OCI-M1 (cell line): Measurements from ENCODE around the gene TNFAIP2.
"Not testable (repeated sequence)": the region's sequence is repeated elsewhere in the genome, so short reads cannot be mapped to it uniquely, and the experiment has no call there.

ENCODE experiments used
- DNase-seq: peaks from one replicate; lab custom pipeline; 2025; lab: John Stamatoyannopoulos, UW

Gene TNFAIP2

DNA sequence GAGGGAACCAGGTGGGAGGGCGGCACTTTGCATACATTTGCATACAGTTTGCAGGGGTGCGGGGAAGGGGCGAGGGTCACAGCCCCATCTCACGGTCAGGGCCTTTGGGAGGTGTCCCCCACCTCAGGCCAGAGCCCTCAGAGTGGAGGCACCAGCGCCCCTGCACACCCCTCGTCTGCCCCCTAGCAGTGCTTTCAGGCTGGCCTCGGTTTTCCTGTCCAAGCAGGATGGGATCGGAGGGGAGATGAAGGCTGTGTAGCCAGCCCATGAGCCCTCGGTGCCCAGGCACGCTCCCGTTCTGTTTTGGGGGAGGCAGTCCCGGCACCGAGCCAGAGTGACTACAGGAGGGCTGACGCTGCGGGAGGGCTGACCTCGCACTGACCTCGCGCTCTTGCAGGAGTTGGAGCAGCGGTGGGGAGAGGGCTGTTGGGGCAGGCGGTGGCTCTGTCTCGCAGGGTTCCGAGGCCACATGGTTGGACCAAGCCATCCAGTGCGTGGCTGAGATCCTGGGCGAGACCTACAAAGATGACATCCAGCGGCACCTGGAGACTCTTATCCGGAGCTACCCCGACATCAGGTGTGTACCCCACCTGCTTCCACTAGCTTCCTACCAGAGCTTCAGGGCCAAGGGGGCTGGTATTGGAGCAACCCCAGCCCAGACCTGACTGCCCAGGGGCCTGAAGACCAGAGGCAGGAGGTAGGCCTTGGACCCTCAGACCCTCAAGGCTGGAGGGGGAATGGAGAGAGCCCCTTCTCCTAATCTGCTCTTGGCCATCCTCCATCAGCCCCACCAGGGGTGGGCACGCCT lies 15.1 kb upstream of the TNFAIP2 start:
- DNase-seq: no peak

- DNase-seq: no peak
These were observed 14.5 kb upstream of the TNFAIP2 start for GRCh38 chr14:103108749-103109207.

DNA sequence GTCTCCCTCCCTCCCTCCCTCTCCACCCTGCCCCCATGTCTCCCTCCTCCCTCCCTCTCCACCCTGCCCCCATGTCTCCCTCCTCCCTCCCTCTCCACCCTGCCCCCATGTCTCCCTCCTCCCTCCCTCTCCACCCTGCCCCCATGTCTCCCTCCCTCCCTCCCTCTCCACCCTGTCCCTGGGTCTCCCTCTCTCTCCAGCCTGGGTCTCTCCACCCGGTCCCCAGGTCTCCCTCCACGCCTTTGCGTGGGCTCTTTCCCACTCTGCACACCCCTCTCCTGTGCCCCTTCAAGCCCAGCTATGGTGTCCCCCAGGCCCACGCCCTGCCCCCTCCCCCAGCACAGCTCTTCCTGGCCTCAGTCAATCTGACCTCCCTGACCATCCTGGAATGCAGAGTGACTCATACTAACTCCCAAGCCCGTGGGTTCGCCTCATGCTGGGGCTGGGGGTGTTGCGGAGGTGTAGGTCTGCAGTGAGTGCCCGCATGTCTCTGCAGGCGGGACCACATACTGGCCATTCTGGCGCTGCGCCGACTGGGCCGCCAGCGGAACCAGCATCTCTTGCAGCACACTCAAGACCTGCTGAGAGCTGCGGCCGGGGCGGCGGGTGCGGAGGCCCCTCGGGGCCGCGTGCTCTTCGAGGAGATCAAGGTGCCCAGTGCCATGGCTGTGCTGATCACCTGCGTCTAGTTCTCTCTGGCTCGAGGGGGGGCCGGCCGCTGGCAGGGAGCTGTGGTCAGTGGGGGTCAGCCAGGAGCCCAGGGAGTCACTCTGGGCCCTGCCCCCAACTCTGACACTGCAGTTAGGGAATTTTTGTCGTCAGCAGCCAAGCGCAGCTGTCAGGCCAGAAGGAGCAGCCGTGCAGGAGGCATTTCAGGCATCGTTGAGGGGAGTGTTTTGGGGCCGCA lies 13.5 kb upstream of the TNFAIP2 start:
- no peak for DNase-seq

DNA sequence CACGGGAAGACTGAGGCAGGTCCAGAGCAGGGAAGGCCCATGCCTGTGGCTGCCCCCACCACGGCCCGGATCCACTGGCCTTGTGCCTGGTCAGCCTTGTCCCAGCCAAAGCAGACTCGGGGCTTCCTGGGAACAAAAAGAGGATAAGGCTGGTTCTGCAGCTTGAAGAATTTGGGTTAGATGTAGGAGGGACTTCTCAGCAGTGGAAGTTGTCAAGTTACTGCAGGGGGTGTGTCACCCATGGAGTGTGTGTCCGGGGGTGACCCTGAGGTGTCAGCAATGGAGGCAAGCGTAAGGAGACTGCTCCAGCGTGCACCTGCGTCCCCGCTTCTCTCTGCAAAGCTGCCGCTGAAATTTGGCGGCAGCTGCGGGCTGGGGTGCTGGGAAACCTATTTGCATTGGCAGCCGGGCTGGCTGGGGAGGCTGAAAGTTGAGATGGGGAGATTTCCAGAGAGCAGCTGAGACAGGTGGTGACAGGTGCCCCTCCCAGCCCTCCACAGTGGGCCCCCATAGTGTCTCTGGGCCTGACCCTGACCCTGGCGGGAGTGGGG lies 12.5 kb upstream of the TNFAIP2 start:
- no peak for DNase-seq

- no peak for DNase-seq
These were observed 11.9 kb upstream of the TNFAIP2 start for GRCh38 chr14:103111232-103111868.

GRCh38 chr14:103112400-103113243 lies 10.6 kb upstream of the TNFAIP2 start:
- no peak for DNase-seq

- no peak for DNase-seq
These were observed 10.0 kb upstream of the TNFAIP2 start for GRCh38 chr14:103113303-103113702.

GRCh38 chr14:103113774-103114173 lies 9.5 kb upstream of the TNFAIP2 start:
- no peak for DNase-seq

DNA sequence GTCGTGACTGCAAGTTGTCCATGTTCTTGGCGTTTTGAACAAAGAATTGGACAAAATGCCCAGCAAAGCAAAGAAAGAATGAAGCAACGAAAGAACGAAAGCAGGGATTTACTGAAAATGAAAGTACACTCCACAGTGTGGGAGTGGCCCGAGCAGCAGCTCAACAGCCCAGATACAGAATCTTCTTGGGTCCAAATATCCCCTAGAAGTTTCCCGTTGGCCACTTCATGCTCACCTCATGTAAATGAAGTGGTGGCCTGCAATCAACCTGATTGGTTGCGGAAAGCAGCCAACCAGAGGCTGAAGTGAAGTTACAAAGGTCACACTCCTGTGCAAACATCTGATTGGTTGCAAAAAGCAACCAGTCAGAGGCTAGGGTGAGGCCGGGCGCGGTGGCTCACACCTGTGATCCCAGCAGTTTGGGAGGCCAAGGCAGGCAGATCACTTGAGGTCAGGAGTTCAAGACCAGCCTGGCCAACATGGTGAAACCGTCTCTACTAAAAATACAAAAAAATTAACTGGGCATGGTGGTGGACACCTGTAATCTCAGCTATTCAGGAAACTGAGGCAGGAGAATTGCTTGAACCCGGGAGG lies 8.1 kb upstream of the TNFAIP2 start:
- peak; percentile 81 for DNase-seq

DNA sequence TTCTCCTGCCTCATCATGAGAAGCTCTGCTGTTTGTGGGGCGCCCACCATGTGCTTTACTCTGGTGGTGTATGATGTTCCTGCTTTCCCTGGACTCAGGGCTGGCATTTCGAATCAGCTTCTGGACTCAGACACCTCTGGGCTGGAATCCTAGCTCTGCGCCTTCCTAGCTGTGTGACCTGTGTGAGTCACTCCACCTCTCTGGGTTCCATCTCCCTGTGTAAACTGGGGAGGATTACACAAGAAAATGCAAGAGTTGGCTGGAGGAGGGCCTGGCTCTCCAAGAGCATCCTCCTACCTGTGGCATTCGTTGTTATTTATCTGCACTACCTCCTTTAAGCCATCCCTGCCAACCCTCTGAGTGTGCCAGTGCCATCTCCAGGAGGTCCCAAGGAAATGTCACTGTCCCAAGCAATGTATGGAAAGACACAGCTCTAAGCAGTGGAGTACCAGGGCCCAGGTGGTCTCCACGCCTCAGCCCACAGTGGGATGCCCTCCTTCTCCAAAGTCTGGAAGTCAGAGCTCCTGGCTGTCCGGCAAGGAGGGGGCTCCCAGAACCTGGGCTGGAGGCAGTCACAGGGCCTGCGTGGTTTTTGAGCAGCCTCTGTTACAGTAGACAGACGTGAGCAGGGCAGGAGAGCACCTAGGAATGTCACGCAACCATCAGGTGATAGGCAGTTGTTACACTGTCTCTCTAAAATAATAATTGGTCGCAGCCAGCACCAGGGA lies 7.3 kb upstream of the TNFAIP2 start:
- no peak for DNase-seq

- DNase-seq: no peak
These were observed 6.6 kb upstream of the TNFAIP2 start for GRCh38 chr14:103116636-103117035.

GRCh38 chr14:103117499-103117898 lies 5.8 kb upstream of the TNFAIP2 start:
- DNase-seq: not testable (repeated sequence)

DNA sequence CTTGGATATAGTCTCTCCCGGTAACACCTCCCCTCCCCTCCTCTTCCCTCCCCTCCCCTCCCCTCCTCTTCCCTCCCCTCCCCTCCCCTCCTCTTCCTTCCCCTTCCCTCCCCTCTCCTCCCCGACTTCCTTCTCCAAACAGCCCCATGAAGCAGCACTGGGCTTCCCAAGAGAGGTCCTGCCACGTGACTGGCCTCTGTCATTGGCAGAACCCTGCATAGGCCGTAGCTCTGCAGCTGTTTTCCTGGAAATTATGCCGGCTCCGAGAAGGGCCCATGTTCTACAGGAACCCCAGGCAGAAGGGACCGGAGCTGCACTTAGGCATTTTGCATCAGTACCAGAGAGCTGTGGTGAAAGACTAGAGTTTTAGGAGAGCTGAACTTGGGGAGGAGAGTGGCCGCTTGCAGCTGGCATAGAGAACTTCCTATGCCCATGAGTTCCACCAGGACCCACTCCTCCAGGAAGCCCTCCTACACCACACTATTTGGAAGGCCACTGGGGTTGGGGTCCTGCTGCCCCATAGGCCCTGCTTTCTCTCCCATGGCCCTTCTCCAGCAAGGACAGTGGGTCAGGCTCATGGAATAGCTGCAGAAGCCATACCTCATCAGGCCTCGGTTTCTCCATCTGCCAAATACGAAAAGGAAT lies 5.1 kb upstream of the TNFAIP2 start:
- peak; percentile 81 for DNase-seq

DNA sequence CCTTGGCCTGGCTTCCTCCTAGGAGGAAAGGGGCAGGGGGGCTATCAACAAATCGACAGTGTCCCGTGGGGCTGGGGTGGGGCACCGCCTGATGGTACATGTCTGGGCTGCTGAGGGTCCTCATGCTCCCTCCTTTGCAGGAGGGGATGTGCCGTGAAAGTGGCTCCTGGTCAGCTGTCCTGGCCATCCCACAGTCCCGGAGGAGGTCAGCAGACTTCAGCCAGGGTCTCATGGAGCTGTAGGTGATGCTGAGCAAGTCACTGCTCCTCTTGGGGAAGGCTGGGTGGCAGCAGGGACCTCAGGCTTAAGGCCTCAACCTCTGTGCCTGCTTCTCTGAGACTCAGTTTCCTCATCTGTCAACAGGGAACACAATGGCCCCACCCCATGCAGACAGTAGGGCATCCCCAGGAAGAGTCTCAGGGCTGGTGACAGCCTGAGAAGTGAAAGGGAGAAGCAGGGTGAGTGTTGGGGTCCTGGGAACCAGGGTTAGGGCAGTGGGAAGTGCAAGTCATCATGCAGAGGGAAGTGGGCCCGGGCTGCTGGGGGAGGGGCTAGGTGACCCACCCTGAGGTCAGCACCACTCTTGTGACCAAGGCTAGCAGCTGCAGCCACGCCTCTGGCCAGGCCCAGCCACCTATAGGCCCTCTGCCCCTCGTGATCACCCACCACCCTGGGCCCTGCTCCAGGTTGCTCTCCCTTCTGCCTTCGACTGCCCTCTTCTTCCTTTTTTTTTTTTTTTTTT lies 4.4 kb upstream of the TNFAIP2 start:
- DNase-seq: peak; percentile 94

DNA sequence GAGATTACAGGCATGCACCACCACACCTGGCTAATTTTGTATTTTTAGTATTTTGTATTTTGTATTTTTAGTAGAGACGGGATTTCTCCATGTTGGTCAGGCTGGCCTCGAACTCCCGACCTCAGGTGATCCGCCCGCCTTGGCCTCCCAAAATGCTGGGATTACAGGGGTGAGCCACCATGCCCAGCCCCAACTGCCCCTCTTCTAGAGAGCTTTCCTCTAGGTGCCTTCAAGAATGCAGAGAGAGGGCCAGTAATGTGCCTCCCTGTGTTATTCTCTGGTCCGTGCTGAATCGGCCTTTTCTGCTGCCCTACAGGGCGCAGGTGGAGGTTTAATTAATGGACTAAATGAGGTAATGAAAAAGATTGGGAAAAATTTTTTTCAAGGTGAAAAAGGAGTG lies 3.7 kb upstream of the TNFAIP2 start:
- DNase-seq: not testable (repeated sequence)

- no peak for DNase-seq
These were observed 2.0 kb upstream of the TNFAIP2 start for GRCh38 chr14:103121121-103121845.

- DNase-seq: peak; percentile 26
These were observed 1.2 kb upstream of the TNFAIP2 start for GRCh38 chr14:103121846-103122584.

GRCh38 chr14:103122585-103122946 lies 695 bp upstream of the TNFAIP2 start:
- DNase-seq: no peak
